BLaER1 (cell line): ENCODE data around the gene DNAH6.
"Not testable (repeated sequence)": the region's sequence is repeated elsewhere in the genome, so short reads cannot be mapped to it uniquely, and the experiment has no call there.

Source experiments
- H3K27ac ChIP-seq: shearing (Covaris generic); formaldehyde crosslinking; 2 replicates; pipeline ENCODE4 v1.8.1; 2022
- H3K27me3 ChIP-seq: shearing (Covaris generic); formaldehyde crosslinking; 2 replicates; pipeline ENCODE4 v1.8.1; 2022
- H3K36me3 ChIP-seq: shearing (Covaris generic); formaldehyde crosslinking; 2 replicates; pipeline ENCODE4 v1.8.1; 2022
- H3K4me1 ChIP-seq: shearing (Covaris generic); formaldehyde crosslinking; 2 replicates; pipeline ENCODE4 v1.8.1; 2022
- H3K4me2 ChIP-seq: shearing (Covaris generic); formaldehyde crosslinking; 2 replicates; pipeline ENCODE4 v1.8.1; 2022
- H3K4me3 ChIP-seq: shearing (Covaris generic); formaldehyde crosslinking; 2 replicates; pipeline ENCODE4 v1.8.1; 2022
- H3K9ac ChIP-seq: shearing (Covaris generic); formaldehyde crosslinking; 2 replicates; pipeline ENCODE4 v1.8.1; 2022
- H3K9me3 ChIP-seq: shearing (Covaris generic); formaldehyde crosslinking; 2 replicates; pipeline ENCODE4 v1.8.1; 2022
- H4K20me1 ChIP-seq: shearing (Covaris generic); formaldehyde crosslinking; 2 replicates; pipeline ENCODE4 v1.8.1; 2022
- Cebpa-rat ChIP-seq: shearing (Covaris generic); IDR thresholded peaks from 2 replicates; pipeline ENCODE4 v1.8.1; 2022

Gene DNAH6

DNA sequence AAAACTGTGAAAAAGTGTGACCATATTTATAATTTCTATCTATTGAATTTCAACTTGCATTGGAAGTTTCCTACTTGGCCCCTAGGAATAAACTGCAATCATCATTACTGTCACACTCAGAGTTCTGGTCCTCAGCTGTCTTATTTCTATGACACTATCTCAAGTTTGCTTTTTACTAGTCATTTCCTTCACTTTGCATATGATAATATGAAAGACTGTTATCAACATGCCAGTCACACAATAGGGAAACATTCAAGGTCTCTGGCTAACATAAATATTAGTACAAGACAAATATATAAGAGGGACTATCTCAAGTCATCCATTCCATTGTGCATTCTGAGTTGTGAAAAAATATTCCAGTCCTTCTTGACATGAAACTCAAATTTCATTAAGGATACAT is 28.7 kb downstream of the DNAH6 start:
- no peaks in the 10 kb centered on the region for H4K20me1 ChIP-seq
- no peaks in the 10 kb centered on the region for H3K27me3 ChIP-seq
- H3K4me1 ChIP-seq, result no peaks in the 10 kb centered on the region
- H3K4me3 ChIP-seq, result no peak overlapping the region
- TF ChIP-seq Cebpa-rat, result no peak
- no peak overlapping the region for H3K4me2 ChIP-seq
- no peak overlapping the region for H3K9ac ChIP-seq
- no peaks in the 10 kb centered on the region for H3K9me3 ChIP-seq
- H3K36me3 ChIP-seq, result no peaks in the 10 kb centered on the region
- no peak overlapping the region for H3K27ac ChIP-seq

DNA sequence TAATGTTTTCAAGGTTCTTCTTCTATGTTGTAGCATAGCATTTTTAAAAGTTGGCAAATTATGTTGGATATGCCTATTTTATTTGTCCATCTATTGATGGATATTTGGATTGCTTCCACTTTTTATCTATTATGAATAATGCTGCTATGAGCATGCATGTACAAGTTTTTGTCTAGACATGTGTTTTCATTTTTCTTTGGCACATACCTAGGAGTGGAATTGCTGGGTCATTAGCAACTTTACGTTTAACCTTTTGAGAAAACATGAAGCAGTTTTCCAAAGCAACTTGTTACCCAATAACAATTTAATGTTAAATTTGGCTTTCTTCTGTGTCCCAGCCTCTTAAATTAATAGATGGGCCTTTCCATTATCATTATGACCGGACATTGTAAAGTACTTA is 30.3 kb downstream of the DNAH6 start:
- no peaks in the 10 kb centered on the region for H3K27me3 ChIP-seq
- H3K9ac ChIP-seq, result no peak overlapping the region
- no peaks in the 10 kb centered on the region for H4K20me1 ChIP-seq
- H3K4me3 ChIP-seq, result no peak overlapping the region
- H3K4me2 ChIP-seq, result no peak overlapping the region
- no peak for TF ChIP-seq Cebpa-rat
- no peaks in the 10 kb centered on the region for H3K9me3 ChIP-seq
- H3K27ac ChIP-seq, result no peak overlapping the region
- H3K36me3 ChIP-seq, result no peaks in the 10 kb centered on the region
- H3K4me1 ChIP-seq, result no peaks in the 10 kb centered on the region

DNA sequence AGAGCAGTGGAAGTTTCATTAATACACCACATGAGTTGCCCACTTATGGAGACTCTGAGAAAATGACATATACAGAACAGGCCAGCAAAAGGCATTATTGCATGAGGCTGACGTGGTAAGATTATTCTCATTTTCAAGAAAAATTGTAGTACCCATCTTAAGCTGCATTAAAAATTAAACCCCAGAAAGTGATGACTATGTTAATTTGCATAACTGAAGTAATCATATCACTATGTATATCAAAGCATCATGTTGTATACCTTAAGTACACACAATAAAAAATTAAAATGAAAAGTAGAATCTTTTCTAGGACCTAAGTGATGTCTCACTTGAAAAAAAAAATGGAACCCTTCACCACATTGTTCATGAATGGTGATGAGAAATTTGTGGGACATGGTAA is 32.0 kb downstream of the DNAH6 start:
- Histone ChIP-seq H3K27ac (no peak overlapping the region), H3K4me2 (no peak overlapping the region), H3K9me3 (no peaks in the 10 kb centered on the region), H3K4me1 (no peaks in the 10 kb centered on the region), H3K27me3 (no peaks in the 10 kb centered on the region), H4K20me1 (no peaks in the 10 kb centered on the region), H3K4me3 (no peak overlapping the region), H3K9ac (no peak overlapping the region), H3K36me3 (no peaks in the 10 kb centered on the region)
- TF ChIP-seq Cebpa-rat, result no peak

DNA sequence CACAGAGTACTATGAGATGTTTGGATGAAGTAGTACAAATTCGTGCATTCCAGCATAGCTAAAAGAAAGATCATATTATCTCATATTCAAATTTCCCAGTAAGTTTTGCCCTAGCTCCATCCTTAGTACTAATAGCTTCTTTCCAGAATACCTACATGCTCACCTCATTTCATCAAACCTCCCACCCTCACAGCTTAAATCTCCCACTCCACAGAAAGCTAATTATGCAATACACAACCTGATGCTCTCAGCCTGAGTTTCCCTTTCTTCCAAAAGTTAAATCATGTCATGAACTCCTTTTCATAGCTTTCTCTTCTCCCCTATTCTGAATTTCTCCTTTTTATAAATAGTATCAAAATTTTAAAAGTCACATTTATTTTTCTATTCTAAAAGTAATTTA is 34.6 kb downstream of the DNAH6 start:
- Histone ChIP-seq H3K4me1 (no peaks in the 10 kb centered on the region), H3K9me3 (no peaks in the 10 kb centered on the region), H3K27me3 (no peaks in the 10 kb centered on the region), H3K9ac (no peak overlapping the region), H4K20me1 (no peaks in the 10 kb centered on the region), H3K4me2 (no peak overlapping the region), H3K36me3 (no peaks in the 10 kb centered on the region), H3K27ac (no peak overlapping the region), H3K4me3 (no peak overlapping the region)
- no peak for TF ChIP-seq Cebpa-rat

DNA sequence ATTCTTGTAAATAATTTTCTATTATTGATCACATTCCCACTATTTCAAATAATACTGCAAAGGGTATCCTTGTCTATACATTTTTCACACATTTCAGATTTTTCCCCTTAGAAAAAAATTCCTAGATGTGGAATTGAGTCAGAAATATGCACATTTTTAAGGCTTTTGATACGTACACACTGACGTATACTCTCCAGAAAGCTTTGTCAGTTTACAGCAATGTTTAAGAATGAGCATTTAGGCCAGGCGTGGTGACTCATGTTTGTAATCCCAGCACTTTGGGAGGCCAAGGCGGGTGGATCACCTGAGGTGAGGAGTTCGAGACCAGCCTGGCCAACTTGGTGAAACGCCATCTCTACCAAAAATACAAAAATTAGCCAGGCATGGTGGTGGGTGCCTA is 35.2 kb downstream of the DNAH6 start:
- H3K4me3 ChIP-seq, H3K27me3 ChIP-seq, H3K4me2 ChIP-seq, H3K9ac ChIP-seq, H3K9me3 ChIP-seq, H3K36me3 ChIP-seq, H3K27ac ChIP-seq, H3K4me1 ChIP-seq, H4K20me1 ChIP-seq: not testable (repeated sequence)

DNA sequence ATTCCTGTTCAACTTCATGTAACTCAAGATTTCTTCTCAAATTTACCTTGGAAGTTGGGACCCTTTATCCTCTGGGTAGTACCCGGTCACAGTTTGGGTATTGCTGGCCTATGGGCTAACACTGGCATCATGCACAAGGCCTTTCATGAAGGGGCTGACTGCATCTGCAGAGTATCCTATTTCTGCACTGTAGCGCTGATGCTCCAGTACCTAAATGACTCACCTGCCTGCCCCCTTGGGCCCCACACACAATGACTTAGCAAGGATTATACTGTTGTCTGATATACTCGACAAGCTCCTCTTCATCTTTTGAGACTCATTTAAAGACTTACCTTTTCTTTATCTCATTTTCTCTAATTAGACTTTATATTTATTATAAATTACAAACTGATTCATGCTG is 39.9 kb downstream of the DNAH6 start:
- Histone ChIP-seq H3K4me2 (no peak overlapping the region), H3K4me1 (no peaks in the 10 kb centered on the region), H3K9ac (no peak overlapping the region), H3K27me3 (no peaks in the 10 kb centered on the region), H3K9me3 (peaks cover 13% of the 10 kb centered on the region), H3K4me3 (no peak overlapping the region), H3K36me3 (no peaks in the 10 kb centered on the region), H4K20me1 (no peaks in the 10 kb centered on the region), H3K27ac (no peak overlapping the region)
- TF ChIP-seq Cebpa-rat, result no peak

DNA sequence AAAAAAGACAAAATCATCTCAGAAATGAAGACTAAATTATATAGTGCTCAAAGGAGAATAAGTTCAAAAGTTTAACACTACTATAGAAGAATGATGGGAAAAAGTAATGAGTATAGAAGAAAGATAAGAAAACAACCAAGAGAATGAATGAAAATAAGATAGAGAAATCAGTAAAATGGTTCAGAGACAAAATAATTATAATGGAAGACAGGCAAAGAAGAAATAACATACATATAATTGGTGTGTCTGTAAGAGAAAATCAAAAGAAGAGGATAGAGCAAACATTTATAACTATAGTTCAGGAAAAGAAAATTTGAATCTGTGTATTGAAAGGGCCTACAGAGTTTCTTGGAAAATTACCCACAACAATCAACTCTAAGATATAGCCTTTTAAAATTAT is 43.5 kb downstream of the DNAH6 start:
- no peak overlapping the region for H3K9ac ChIP-seq
- no peak for TF ChIP-seq Cebpa-rat
- no peak overlapping the region for H3K4me3 ChIP-seq
- H4K20me1 ChIP-seq, result no peaks in the 10 kb centered on the region
- no peaks in the 10 kb centered on the region for H3K27me3 ChIP-seq
- H3K36me3 ChIP-seq, result no peaks in the 10 kb centered on the region
- H3K4me1 ChIP-seq, result no peaks in the 10 kb centered on the region
- H3K9me3 ChIP-seq, result peaks cover 13% of the 10 kb centered on the region
- H3K4me2 ChIP-seq, result no peak overlapping the region
- no peak overlapping the region for H3K27ac ChIP-seq

DNA sequence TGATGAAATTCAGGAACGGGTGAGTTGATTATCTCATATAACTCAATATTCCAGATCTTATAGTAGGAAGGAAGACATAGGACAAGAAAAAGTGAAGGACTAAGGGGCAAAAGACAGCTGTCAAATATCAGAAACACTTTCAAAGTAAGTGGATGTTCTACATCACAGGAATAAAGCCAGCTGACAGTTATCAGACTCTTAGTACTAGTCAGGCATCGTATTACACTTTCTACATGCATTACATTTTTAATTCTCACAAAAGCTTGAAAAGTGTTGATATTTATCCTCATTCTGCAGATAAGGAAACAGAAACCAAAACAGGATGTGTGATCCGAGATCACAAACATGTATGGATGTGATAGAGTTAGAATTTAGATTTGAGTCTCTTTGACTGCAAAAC is 63.4 kb downstream of the DNAH6 start:
- no peaks in the 10 kb centered on the region for H3K27me3 ChIP-seq
- H3K27ac ChIP-seq, result no peak overlapping the region
- TF ChIP-seq Cebpa-rat, result no peak
- H3K9ac ChIP-seq, result no peak overlapping the region
- no peaks in the 10 kb centered on the region for H3K9me3 ChIP-seq
- no peaks in the 10 kb centered on the region for H3K4me1 ChIP-seq
- H3K36me3 ChIP-seq, result no peaks in the 10 kb centered on the region
- no peaks in the 10 kb centered on the region for H4K20me1 ChIP-seq
- no peak overlapping the region for H3K4me2 ChIP-seq
- no peak overlapping the region for H3K4me3 ChIP-seq

DNA sequence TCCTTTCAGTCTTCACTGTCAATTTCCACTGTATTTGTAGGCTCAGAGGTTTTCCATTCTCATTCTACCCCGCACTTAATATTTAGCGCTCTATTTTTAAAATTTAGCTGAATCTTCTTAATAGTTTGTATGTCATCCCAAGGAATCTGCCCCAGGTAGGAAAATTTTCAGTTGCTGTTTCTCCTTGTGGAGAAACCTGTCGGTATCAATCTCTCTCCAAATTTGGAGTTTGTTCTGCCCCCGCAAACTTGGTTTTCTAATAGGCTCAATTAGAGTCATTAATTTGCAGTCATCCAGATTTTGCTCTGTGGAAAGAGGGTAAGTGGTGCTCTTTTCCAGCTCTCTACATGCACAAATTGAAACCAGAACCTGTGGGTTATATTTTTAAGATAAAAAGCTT is 87.6 kb downstream of the DNAH6 start:
- H3K36me3 ChIP-seq, result no peaks in the 10 kb centered on the region
- H3K27me3 ChIP-seq, result no peaks in the 10 kb centered on the region
- H3K4me2 ChIP-seq, result no peak overlapping the region
- H3K27ac ChIP-seq, result no peak overlapping the region
- peaks cover 17% of the 10 kb centered on the region for H3K9me3 ChIP-seq
- TF ChIP-seq Cebpa-rat, result no peak
- H4K20me1 ChIP-seq, result no peaks in the 10 kb centered on the region
- no peak overlapping the region for H3K9ac ChIP-seq
- no peak overlapping the region for H3K4me3 ChIP-seq
- no peaks in the 10 kb centered on the region for H3K4me1 ChIP-seq

DNA sequence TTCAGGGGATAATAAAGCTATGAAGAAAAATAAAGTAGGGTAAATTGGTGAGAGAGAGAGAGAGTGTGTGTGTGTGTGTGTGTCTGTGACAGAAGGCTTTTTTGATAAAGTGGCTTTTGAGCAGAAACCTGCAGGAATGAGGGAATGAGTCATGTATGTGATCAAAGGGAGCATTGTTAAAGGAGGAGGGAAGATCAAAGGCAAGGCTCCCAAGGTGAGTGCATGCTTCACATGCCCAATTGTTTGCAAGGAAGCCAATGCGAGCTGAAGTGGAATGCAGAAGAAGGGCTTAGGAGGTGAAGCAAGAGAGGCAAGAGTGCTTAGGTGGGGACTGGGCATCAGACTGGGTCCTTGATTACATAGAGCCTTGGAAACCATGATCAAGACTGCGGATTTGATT is 96.8 kb downstream of the DNAH6 start:
- TF ChIP-seq Cebpa-rat, result no peak
- Histone ChIP-seq H3K36me3 (no peaks in the 10 kb centered on the region; the same call in 1 of the 2 replicates), H3K4me2 (no peak overlapping the region), H3K27me3 (no peaks in the 10 kb centered on the region), H3K9me3 (peaks cover 14% of the 10 kb centered on the region), H3K27ac (no peak overlapping the region), H3K9ac (no peak overlapping the region), H4K20me1 (no peaks in the 10 kb centered on the region), H3K4me1 (no peaks in the 10 kb centered on the region), H3K4me3 (no peak overlapping the region)

DNA sequence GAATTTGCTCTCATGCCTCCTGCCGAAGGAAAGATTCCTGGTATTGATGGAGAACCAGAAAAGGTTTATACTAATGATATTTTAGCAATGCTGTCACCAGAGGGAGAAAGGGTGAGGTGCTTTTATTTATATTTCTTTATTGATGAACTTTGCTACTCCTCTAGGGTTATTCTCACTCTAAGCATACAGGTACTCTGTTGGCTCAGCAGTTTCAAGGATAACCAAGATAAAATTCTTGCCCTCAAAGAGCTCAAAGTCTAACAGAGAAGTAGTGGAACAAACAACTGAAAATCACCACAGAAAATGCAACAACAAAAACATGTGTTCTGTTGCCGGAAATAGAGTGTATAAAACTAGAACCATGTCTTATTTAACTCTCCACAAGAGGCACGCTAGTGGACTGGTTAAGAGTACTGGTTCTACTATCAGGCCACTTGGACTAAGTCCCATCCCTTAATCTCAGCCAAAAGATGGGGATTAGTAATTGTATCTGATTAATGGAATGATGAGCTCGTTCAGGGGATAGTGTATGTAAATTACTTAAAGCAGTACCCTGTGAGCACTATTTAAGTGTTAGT is 103.6 kb downstream of the DNAH6 start:
- Histone ChIP-seq H3K27me3 (no peaks in the 10 kb centered on the region), H3K4me1 (no peaks in the 10 kb centered on the region), H3K36me3 (no peaks in the 10 kb centered on the region), H3K4me2 (no peak overlapping the region), H3K27ac (no peak overlapping the region), H3K4me3 (no peak overlapping the region), H3K9ac (no peak overlapping the region), H4K20me1 (no peaks in the 10 kb centered on the region), H3K9me3 (no peaks in the 10 kb centered on the region)
- TF ChIP-seq Cebpa-rat, result no peak
